OCI-LY7 (cell line): ENCODE data around the gene TSHZ3. TPM values are rescaled to one million over a fixed set of nuclear protein-coding genes. Genes with fewer than 3 reads are reported as not detected.

Experiments
- BruUV-seq: library from RNA; stranded (reverse); fragments of 400-500 nt; replicated peaks from 2 replicates; lab custom pipeline; 2021; lab: Mats Ljungman, UMichigan
- CTCF ChIA-PET: fragments of 300-600 bp; sonication (Branson Sonifier 250); formaldehyde crosslinking; loops from one replicate; lab custom pipeline; 2022; ENCODE audit warnings: antibody characterized with exemption; ENCODE audit not compliant: unreplicated experiment; lab: Charles Lee
- POLR2A ChIA-PET: fragments of 300-600 bp; sonication (Branson Sonifier 250); formaldehyde crosslinking; loops from one replicate; lab custom pipeline; 2022; ENCODE audit warnings: antibody characterized with exemption; lab: Charles Lee
- DNase-seq: peaks from one replicate; pipeline ENCODE4 v3.0.0-alpha.2; 2015; ENCODE audit warnings: low spot score
- H2AFZ ChIP-seq: fragments of 200-600 bp; sonication (generic), shearing (Covaris generic); 2 replicates; pipeline ENCODE4 v1.6.1; 2014; ENCODE audit warnings: mild to moderate bottlenecking, antibody characterized with exemption, low read length, moderate library complexity
- H3K27ac ChIP-seq: fragments of 200-600 bp; sonication (generic); 2 replicates; pipeline ENCODE4 v1.5.1; 2014; ENCODE audit warnings: mixed run types, low read depth, mild to moderate bottlenecking, moderate library complexity, low read length, inconsistent platforms; ENCODE audit not compliant: poor library complexity, severe bottlenecking
- H3K36me3 ChIP-seq: fragments of 200-600 bp; sonication (generic); 2 replicates; pipeline ENCODE4 v1.6.1; 2014; ENCODE audit warnings: mild to moderate bottlenecking, antibody characterized with exemption, low read length, moderate library complexity, mixed read lengths; ENCODE audit not compliant: insufficient read depth
- H3K4me1 ChIP-seq: fragments of 200-600 bp; sonication (generic); 2 replicates; pipeline ENCODE4 v1.5.1; 2014; ENCODE audit warnings: mild to moderate bottlenecking, low read length; ENCODE audit not compliant: insufficient read depth, poor library complexity, severe bottlenecking
- H3K4me2 ChIP-seq: fragments of 200-600 bp; sonication (generic); 2 replicates; pipeline ENCODE4 v1.6.1; 2014; ENCODE audit warnings: mild to moderate bottlenecking, low read length
- H3K4me3 ChIP-seq: fragments of 200-600 bp; sonication (generic); 2 replicates; pipeline ENCODE4 v1.5.1; 2014; ENCODE audit warnings: mild to moderate bottlenecking, low read depth, low read length; ENCODE audit not compliant: poor library complexity, severe bottlenecking
- H3K79me2 ChIP-seq: fragments of 200-600 bp; sonication (generic); 2 replicates; pipeline ENCODE4 v1.6.1; 2016; ENCODE audit warnings: low read depth, mild to moderate bottlenecking, low read length, moderate library complexity, mixed read lengths; ENCODE audit not compliant: insufficient read depth
- H3K9me2 ChIP-seq: fragments of 200-600 bp; sonication (generic); 2 replicates; pipeline ENCODE4 v1.6.1; 2016; ENCODE audit warnings: mild to moderate bottlenecking, low read length, mixed read lengths; ENCODE audit not compliant: insufficient read depth
- H3K9me3 ChIP-seq: fragments of 200-600 bp; sonication (generic); 2 replicates; pipeline ENCODE4 v1.6.1; 2014; ENCODE audit warnings: mild to moderate bottlenecking, mixed run types, low read length, mixed read lengths
- H4K20me1 ChIP-seq: fragments of 200-600 bp; sonication (generic); 2 replicates; pipeline ENCODE4 v1.6.1; 2014; ENCODE audit warnings: mild to moderate bottlenecking, antibody characterized with exemption, low read length, moderate library complexity, mixed read lengths; ENCODE audit not compliant: insufficient read depth
- CTCF ChIP-seq: fragments of 200-600 bp; sonication (generic); conservative IDR thresholded peaks from 2 replicates; pipeline ENCODE4 v1.5.1; 2014; ENCODE audit warnings: mild to moderate bottlenecking, antibody characterized with exemption, low read length, moderate library complexity, mixed read lengths
- EZH2phosphoT487 ChIP-seq: fragments of 200-600 bp; sonication (generic); IDR thresholded peaks from 2 replicates; pipeline ENCODE4 v1.6.1; 2018; ENCODE audit warnings: low read depth, borderline replicate concordance, mild to moderate bottlenecking, mixed run types, antibody characterized with exemption, low read length, moderate library complexity, mixed read lengths
- intact Hi-C: fragments of 100-400 bp; cut with micrococcal nuclease; formaldehyde crosslinking; loops from one replicate; pipeline ENCODE4 v1.10.0; 2022; ENCODE audit not compliant: unreplicated experiment
- total RNA-seq, 2 experiments: library from RNA; depleted of rRNA in 1 of 2; stranded (reverse); fragments of >200 nt in 1 of 2; shearing (Covaris generic) in 1 of 2; gene quantifications; 2 replicates each; pipeline ENCODE4 v1.2.3, GENCODE V29; 2014 to 2022

Gene TSHZ3
- total RNA-seq, 2 experiments from 2014 or later = not detected

- Histone ChIP-seq H3K4me2 (no peak overlapping the region), H3K79me2 (no peaks in the 10 kb centered on the region)
- intact Hi-C loops = no loop called here
These were observed 18.5 kb downstream of the TSHZ3 start for GRCh38 chr19:31330761-31331160.

DNA sequence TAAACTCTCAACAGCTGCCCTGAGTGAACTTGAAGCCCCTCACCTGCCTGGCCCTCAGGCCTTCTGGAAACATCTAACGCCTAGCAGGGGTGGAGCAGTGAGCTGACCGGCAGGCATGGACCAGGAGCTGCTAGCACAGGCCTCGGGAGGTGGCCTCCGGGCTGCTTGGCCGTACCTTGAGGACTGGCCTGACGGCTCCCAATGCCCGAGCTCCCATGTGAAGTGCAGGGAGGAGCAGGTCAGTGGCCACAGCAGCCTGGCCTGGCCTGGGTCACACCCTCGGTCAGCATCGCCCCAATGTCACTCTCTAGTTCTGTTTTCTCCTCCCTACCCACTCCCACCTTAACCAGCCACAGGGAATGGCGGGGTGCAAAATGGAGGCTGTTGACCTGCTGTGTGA, 19.0 kb downstream of the TSHZ3 start:
- no peaks in the 10 kb centered on the region for H4K20me1 ChIP-seq
- no peaks in the 10 kb centered on the region for H3K9me2 ChIP-seq
- no peaks in the 10 kb centered on the region for H3K9me3 ChIP-seq
- no TSS peak for BruUV-seq
- CTCF ChIA-PET = no interaction called here
- TF ChIP-seq EZH2phosphoT487 (no peak), CTCF (no peak)
- intact Hi-C loops = no loop called here
- H2AFZ ChIP-seq = no peak overlapping the region
- POLR2A ChIA-PET = interaction anchor here (0.7 kb wide), 1 partner anchor 370 kb away, joined by 3 read pairs; no protein-coding TSS in a partner anchor
- no peak overlapping the region for H3K4me2 ChIP-seq
- H3K4me3 ChIP-seq = no peak overlapping the region
- no peaks in the 10 kb centered on the region for H3K36me3 ChIP-seq
- no peak overlapping the region for H3K27ac ChIP-seq
- H3K4me1 ChIP-seq = no peaks in the 10 kb centered on the region
- DNase-seq = no peak
- H3K79me2 ChIP-seq = no peaks in the 10 kb centered on the region

More at GRCh38 chr19:31330761-31331160, 18.5 kb downstream of the TSHZ3 start:
- Histone ChIP-seq H4K20me1 (no peaks in the 10 kb centered on the region), H3K36me3 (no peaks in the 10 kb centered on the region), H3K4me1 (no peaks in the 10 kb centered on the region), H3K27ac (no peak overlapping the region), H2AFZ (no peak overlapping the region), H3K9me3 (no peaks in the 10 kb centered on the region), H3K4me3 (no peak overlapping the region), H3K9me2 (no peaks in the 10 kb centered on the region)
- no peak for DNase-seq
- no peak for TF ChIP-seq EZH2phosphoT487
- TF ChIP-seq CTCF = no peak
- no TSS peak for BruUV-seq
- CTCF ChIA-PET = no interaction called here
- POLR2A ChIA-PET = no interaction called here

- CTCF ChIA-PET = no interaction called here
- Histone ChIP-seq H3K27ac (no peak overlapping the region), H3K4me1 (no peaks in the 10 kb centered on the region), H4K20me1 (no peaks in the 10 kb centered on the region), H2AFZ (no peak overlapping the region), H3K36me3 (no peaks in the 10 kb centered on the region), H3K4me2 (no peak overlapping the region), H3K9me3 (no peaks in the 10 kb centered on the region), H3K9me2 (no peaks in the 10 kb centered on the region), H3K4me3 (no peak overlapping the region), H3K79me2 (no peaks in the 10 kb centered on the region)
- POLR2A ChIA-PET = interaction anchor here (0.7 kb wide), 1 partner anchor 371 kb away, joined by 3 read pairs; no protein-coding TSS in a partner anchor
- BruUV-seq = no TSS peak
- intact Hi-C loops = no loop called here
- no peak for DNase-seq
- TF ChIP-seq EZH2phosphoT487 (no peak), CTCF (no peak)
These were observed 19.4 kb downstream of the TSHZ3 start for GRCh38 chr19:31329819-31330218.
